GM12873 (cell line): ENCODE measurements around the gene TPST1.

Source experiments
- TF ChIP-seq, protein P1 (sequence below): IDR thresholded peaks from 2 replicates; pipeline ENCODE4 v1.5.1; 2012; ENCODE audit warnings: low read depth, mild to moderate bottlenecking, moderate library complexity, low read length, control low read depth; ENCODE audit not compliant: insufficient read depth; ENCODE audit errors: missing control alignments

TPST1 gene

DNA sequence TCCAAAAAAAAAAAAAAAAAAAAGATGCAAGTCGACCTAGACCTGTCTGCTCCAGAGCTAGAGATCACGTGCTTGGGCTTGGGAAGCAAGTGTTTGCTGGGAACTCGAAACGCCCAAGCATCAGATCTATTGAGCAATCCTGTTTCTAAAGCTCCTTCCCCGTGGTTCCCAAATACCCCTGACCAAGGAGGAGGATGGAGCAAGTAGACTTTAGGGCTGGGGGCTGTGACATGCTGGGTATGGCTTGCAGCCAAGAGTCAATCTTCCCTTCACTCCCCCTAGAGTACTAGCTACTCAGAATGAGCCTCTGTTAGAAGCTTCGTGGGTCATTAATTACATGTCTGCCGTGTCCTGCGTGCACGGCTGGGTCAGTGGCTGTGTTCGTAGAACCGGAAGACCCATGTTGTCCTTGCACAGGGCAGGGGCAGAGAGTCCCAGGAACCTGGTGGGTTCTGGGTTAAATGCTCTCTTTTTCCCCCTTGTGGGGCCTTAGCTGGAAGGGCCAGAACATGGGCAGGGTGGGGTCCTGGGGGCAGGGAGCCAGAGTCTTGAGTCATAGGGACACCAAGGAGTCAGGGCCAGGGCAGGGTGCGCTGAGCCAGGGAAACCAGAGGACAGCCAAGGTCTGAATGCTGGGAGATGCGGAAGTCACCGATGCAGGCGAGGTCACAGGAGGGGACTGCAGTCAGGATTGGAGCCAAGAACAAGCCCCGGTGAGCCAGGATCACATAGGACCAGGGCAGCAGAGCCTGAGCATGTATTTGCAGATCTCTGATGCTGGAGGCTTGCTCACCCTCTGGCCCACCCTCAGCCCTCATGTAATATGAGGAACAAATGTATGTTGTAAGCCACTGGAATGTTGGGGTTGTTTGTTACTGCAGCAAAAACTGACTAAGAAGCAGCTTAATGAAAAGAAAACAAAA is 34.6 kb upstream of the TPST1 start:
- TF ChIP-seq, protein P1, sequence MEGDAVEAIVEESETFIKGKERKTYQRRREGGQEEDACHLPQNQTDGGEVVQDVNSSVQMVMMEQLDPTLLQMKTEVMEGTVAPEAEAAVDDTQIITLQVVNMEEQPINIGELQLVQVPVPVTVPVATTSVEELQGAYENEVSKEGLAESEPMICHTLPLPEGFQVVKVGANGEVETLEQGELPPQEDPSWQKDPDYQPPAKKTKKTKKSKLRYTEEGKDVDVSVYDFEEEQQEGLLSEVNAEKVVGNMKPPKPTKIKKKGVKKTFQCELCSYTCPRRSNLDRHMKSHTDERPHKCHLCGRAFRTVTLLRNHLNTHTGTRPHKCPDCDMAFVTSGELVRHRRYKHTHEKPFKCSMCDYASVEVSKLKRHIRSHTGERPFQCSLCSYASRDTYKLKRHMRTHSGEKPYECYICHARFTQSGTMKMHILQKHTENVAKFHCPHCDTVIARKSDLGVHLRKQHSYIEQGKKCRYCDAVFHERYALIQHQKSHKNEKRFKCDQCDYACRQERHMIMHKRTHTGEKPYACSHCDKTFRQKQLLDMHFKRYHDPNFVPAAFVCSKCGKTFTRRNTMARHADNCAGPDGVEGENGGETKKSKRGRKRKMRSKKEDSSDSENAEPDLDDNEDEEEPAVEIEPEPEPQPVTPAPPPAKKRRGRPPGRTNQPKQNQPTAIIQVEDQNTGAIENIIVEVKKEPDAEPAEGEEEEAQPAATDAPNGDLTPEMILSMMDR: no peak

DNA sequence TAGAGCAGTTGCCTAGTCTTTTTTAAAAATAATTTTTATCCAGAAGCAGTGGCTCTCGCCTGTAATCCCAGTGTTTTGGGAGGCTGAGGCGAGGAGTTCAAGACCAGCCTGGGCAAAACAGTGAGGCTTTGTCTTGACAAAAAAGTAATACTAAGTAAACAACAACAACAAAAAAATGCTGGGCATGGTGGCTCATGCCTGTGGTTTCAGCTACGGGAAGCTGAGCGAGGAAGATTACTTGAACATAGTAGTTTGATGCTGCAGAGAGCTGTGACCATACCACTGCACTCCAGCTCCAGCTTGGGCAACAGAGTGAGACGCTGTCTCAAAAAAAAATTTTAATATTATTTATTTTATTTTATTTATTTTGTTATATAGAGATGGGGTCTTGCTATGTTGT is 31.3 kb upstream of the TPST1 start:
- TF ChIP-seq, protein P1: no peak

DNA sequence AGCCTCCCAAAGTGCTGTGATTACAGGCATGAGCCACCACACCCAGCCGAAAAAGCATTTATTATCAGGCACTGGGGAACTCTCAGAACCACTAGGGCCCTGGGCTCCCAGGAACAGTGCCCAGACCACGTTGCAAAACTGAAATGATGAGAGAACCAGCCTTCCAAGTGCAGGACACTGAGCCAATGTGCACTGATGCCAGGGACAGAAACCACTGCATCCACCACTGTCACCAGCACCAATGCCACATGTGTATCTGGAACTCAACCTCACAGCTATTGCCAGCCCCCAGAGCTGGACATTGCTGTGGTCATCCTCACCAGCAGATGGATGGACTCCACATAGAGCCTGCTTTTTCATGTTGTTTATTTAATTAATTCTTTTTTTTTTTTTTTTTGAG is 28.2 kb upstream of the TPST1 start:
- TF ChIP-seq, protein P1: no peak

DNA sequence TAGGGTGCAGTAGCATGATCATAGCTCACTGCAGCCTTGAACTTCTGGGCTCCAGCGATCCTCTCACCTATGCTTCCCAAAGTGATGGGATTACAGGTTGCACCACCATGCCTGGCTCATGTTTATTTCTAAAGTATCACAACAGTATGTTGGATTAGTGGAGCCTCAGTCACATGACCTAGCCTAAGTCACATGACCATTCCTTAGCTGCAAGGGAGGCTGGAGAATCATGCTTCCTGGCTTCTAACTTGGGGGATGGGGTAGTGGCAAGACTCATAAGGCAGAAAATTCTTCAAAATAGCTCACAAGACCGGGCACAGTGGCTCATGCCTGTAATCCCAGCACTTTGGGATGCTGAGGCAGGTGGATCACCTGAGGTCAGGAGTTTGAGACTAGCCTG is 26.9 kb upstream of the TPST1 start:
- TF ChIP-seq, protein P1: no peak

DNA sequence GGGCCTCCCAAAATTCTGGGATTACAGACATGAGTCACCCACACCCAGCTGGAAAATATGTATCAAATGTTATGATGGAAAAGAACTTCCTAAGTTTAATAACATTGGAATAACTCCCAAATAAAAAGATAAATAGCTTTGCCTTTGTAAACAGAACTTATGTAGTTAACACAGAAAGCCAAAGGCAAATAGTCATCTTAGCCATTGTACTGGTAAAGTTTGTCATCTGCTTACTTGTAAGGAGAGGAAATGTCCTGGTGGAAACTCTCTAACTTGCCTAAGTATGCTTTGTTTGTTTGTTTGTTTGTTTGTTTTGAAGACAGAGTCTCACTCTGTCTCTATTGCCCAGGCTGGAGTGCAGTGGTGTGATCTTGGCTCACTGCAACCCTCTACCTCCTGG is 23.8 kb upstream of the TPST1 start:
- TF ChIP-seq, protein P1: no peak

DNA sequence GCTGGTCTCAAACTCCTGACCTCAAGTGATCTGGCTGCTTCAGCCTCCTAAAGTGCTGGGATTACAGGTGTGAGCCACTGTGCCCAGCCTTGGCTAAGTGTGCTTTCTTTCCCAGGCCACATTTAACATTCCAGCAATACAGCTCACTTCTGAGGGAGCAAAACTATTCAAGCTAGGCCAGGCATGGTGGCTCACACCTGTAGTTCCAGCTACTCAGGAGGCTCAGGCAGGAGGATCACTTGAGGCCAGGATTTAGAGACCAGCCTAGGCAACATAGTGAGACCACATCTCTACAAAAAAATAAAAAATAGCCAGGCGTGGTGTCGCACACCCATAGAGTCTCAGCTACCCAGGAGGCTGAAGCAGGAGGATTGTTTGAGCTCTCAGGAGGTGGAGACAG is 23.3 kb upstream of the TPST1 start:
- TF ChIP-seq, protein P1: no peak

DNA sequence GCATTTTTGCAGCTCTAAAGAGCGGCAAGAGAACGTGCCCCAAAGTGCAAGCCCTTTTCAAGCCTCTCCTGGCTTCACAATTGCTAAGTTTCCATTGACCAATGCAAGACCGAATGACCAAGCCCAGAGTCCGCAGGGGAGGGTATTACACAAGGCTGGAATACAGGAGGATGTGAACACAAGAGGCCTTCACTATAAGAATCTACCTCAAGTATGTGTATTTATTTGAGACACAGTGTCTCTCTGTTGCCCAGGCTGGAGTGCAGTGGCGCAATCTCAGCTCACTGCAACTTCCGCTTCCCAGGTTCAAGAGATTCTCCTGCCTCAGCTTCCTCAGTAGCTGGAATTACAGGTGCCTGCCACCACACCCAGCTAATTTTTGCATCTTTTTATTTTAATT is 22.2 kb upstream of the TPST1 start:
- TF ChIP-seq, protein P1: no peak
